Tibial nerve (tissue), 4 donors: ENCODE data around the gene PKP4.

ENCODE experiments used
- EP300 ChIP-seq, 2 donors: sonication (generic); formaldehyde crosslinking; IDR thresholded peaks; one replicate each; pipeline ENCODE4 v1.6.1; 2017; ENCODE audit warnings: antibody characterized with exemption in 2 of 2, mild to moderate bottlenecking in 1 of 2
- TF ChIP-seq, protein P1 (sequence below), 5 experiments: fragments of 200-600 bp in 3 of 5; fragments of 450-650 bp in 2 of 5; sonication (generic) in 3 of 5; IDR thresholded peaks; one replicate each; pipeline ENCODE4 v1.5.1; 2016 to 2019; ENCODE audit warnings: antibody characterized with exemption in 5 of 5, mild to moderate bottlenecking in 3 of 5, moderate library complexity in 2 of 5

DNA sequence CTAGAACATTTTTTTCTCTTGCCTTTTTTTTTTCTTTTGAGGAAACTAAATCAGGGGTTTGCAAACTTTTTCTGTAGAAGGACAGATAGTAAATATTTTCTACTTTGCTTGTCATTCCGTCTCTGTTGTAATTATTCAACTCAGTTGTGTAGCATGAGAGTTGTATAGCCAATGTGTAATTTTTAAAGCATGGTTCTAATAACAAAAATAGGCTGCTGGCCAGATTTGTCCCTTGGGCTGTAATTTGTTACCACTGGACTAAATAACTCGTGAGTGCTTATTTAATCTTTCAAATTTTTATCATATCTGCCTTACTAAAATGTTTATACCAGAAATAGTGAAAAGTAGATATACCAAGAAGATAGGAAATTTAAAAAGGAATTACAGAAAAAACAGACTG, 43.2 kb upstream of the PKP4 start:
- TF ChIP-seq, protein P1, sequence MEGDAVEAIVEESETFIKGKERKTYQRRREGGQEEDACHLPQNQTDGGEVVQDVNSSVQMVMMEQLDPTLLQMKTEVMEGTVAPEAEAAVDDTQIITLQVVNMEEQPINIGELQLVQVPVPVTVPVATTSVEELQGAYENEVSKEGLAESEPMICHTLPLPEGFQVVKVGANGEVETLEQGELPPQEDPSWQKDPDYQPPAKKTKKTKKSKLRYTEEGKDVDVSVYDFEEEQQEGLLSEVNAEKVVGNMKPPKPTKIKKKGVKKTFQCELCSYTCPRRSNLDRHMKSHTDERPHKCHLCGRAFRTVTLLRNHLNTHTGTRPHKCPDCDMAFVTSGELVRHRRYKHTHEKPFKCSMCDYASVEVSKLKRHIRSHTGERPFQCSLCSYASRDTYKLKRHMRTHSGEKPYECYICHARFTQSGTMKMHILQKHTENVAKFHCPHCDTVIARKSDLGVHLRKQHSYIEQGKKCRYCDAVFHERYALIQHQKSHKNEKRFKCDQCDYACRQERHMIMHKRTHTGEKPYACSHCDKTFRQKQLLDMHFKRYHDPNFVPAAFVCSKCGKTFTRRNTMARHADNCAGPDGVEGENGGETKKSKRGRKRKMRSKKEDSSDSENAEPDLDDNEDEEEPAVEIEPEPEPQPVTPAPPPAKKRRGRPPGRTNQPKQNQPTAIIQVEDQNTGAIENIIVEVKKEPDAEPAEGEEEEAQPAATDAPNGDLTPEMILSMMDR (IDR thresholded peaks at IDR 0.05) = no peak
- no peak for TF ChIP-seq EP300 (IDR thresholded peaks at IDR 0.05)
